Endothelial cell of umbilical vein (primary cell): Measurements from ENCODE around the gene PRKCB.

Experiments
- CTCF ChIP-seq, 2 donors: IDR thresholded peaks; 1 replicate in 1 of 2; 2 replicates in 1 of 2; pipeline ENCODE4 v1.5.1; 2011; ENCODE audit warnings: low read length in 2 of 2, mild to moderate bottlenecking in 2 of 2, moderate library complexity in 2 of 2, control low read depth in 1 of 2, inconsistent platforms in 1 of 2, low read depth in 1 of 2; ENCODE audit not compliant: insufficient read depth in 1 of 2; ENCODE audit errors: extremely low read depth in 1 of 2
- EZH2 ChIP-seq: IDR thresholded peaks from 2 replicates; pipeline ENCODE4 v1.6.1; 2012; ENCODE audit warnings: borderline replicate concordance, low read depth, mild to moderate bottlenecking, moderate library complexity, low read length, inconsistent platforms; ENCODE audit not compliant: severe bottlenecking
- JUN ChIP-seq: IDR thresholded peaks from 2 replicates; pipeline ENCODE4 v1.6.1; 2011; ENCODE audit warnings: borderline replicate concordance, low read depth; ENCODE audit not compliant: insufficient read length, insufficient read depth
- MAX ChIP-seq: IDR thresholded peaks from 2 replicates; pipeline ENCODE4 v1.6.1; 2011; ENCODE audit not compliant: insufficient read depth, insufficient read length
- MYC ChIP-seq: IDR thresholded peaks from one replicate; pipeline ENCODE4 v1.6.1; 2011; ENCODE audit warnings: mild to moderate bottlenecking, low read depth, low read length
- POLR2A ChIP-seq: IDR thresholded peaks from 2 replicates; pipeline ENCODE4 v1.6.1; 2012; ENCODE audit warnings: low read depth, mild to moderate bottlenecking, control low read depth, low read length

- no peak for TF ChIP-seq CTCF (IDR thresholded peaks at IDR 0.05; ENCODE audit: extremely low read depth in 1 of 2, insufficient read depth in 1 of 2, low read depth in 1 of 2, low read length in 2 of 2)
- no peak for TF ChIP-seq MAX
- TF ChIP-seq POLR2A = no peak
- TF ChIP-seq EZH2 = no peak
- no peak for TF ChIP-seq MYC
- no peak for TF ChIP-seq JUN
Measured at GRCh38 chr16:24052329-24053098, 216.7 kb downstream of the PRKCB start.
